Stimulated activated CD8-positive, alpha-beta memory T cell treated with anti-CD3 and anti-CD28 coated beads, Interleukin-2, amount 100 ng/mL, for 48 hours (primary cell): ENCODE measurements around the gene GGTA1.
A peak's percentile ranks its signal among the peaks of the same experiment; 100 is the strongest.

Source experiments
- DNase-seq, 2 donors: peaks; one replicate each; pipeline ENCODE4 v3.0.0-alpha.2; 2020; ENCODE audit warnings: low read depth in 2 of 2

The GGTA1 gene

DNA sequence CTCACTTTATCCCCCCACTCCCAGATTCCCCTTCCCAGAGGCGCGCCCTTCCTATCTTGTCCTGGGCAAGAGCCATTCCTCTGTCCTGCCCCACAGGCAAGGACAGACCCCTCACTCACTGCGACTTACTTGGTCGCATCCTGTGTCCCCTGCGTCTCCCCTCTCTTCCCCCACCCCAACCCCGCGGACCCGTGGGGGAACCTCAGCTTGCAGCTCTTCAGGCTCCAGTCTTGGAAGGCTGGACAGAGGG lies 542 bp downstream of the GGTA1 start:
- DNase-seq: no peak

- no peak for DNase-seq
These were observed 1.0 kb downstream of the GGTA1 start for GRCh38 chr9:121498487-121499176.

DNA sequence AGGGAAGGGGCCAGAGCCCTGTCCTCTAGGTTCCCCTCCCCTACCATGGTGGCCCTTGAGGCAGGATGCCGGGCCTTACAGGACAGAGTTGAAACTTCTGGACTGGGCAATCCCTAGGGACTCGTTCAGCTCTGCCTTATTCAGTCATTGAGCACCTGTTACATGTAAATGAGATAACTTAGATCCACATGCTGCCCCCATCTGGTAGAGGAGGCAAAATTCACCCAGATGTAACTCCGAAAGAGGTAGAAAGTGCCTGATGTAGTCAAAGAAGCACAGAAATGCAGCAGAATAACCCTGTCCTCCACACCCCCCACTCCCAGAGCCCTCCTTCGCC lies 1.5 kb downstream of the GGTA1 start:
- no peak for DNase-seq

DNA sequence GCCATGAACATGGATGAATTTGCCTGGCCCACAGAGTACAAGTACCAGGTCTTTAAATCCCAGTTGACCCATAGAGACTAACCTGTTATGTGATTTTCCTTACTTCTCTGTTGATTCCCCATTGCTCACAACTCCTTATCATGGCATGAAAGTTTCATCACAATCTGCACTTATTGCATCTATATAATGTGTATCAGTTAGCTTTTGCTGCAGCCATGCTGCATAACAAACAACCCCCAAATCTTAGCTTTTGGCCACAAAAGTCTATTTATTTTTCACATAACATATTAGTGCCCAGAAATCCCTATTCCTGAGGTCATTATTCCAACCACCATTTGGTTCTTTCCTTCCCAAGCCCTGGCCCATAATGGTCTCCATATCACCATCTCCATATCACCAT lies 3.7 kb downstream of the GGTA1 start:
- DNase-seq: no peak

DNA sequence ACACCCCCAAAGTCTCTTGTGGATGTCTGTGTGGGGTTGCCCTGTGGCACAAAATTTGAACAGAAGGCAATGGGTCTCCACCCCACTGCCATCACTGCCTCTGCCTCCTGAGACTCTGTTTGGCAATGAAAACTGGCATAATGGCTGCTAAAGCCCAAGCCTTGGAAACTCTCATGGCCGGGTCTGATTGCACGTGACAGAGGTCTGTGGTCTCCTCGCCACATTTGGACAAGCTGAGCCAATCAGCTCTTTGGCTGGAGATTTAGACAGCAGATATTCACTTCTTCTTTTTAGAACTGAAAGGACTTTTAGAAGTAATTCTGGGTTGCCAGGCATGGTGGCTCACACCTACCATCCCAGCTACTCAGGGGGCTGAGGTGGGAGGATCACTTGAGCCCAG lies 5.5 kb downstream of the GGTA1 start:
- no peak for DNase-seq

DNA sequence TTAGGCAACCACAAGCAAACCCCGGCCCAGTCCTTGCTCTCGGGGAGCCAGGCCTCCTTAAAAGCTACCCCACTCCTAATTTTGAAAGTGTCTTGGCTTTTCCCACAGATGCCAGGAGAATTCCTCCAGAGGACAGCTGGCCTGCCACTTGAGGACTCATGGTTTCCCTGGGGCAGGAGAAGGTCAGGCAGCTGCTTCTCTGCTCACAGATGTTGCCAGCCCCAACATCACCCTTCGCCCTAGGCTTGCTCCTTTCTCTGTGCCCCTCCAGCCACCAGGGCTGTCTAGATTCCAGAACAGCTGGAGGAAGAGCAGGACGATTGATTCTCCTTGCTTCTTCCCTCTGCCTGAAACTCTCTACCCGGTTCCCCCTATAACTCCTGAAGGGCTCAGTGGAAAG lies 8.5 kb downstream of the GGTA1 start:
- no peak for DNase-seq

DNA sequence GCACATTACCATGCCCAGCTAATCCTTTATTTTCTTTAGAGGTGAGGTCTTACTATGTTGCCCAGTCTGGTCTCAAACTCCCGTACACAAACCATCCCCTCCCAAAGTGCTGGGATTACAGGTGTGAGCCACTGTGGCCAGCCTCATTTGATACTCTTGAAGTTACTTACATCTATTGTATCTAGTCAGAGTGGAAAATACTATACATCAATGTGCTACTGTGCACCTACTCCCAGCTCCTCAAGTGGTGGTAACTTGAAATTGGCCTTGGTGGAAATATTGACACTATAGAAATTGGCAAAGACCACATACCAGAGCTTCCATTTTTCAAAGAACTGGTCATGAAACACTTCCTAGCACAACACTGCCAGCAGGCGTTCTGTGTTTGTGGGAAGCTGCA lies 10.3 kb downstream of the GGTA1 start:
- no peak for DNase-seq

DNA sequence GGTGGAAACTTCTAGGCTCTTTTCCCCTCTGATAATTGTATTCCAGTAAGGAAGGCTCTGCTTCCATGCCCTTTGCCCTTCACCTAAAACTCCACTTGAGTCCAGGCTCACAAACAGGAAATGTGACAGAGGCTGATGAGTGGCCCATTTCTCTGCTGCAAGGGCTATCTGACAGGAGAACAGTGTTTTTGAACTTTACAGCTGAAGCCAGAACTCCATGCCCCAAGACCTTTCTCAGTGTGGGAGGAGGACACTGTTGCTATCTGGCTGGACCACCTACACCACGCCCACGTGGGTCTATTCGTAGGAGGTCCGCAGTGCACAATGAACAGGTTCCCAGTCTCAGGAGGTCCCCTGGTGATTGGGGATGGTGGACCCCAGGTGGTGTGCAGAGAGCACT lies 13.6 kb downstream of the GGTA1 start:
- no peak for DNase-seq

DNA sequence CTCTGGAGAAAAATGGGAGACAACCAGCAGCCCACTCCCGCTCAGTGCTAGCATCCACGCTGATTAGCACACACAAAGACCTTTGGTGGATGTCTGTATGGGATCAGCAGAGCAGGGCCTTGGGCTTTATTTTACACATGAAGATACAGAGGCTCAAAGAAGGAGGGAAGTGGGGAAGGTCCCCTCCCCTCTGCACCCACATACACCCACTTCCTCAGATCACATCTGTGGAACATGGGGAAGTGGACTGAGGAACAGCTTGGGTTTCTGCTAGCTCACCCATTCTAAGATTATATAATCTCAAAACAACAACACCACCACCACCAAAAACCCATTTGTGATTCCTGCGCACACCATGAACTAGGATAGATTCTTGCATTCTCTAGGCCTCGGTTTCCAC lies 14.0 kb downstream of the GGTA1 start:
- DNase-seq: no peak

- no peak for DNase-seq
These were observed 14.8 kb downstream of the GGTA1 start for GRCh38 chr9:121484651-121485446.

- no peak for DNase-seq
These were observed 16.1 kb downstream of the GGTA1 start for GRCh38 chr9:121483473-121484031.

GRCh38 chr9:121483049-121483448 lies 16.6 kb downstream of the GGTA1 start:
- DNase-seq: no peak

GRCh38 chr9:121478816-121479676 lies 20.6 kb downstream of the GGTA1 start:
- DNase-seq: no peak

GRCh38 chr9:121476156-121476555 lies 23.5 kb downstream of the GGTA1 start:
- no peak for DNase-seq

- DNase-seq: no peak
These were observed 25.3 kb downstream of the GGTA1 start for GRCh38 chr9:121474231-121474947.

- no peak for DNase-seq
These were observed 26.4 kb downstream of the GGTA1 start for GRCh38 chr9:121473229-121473628.

GRCh38 chr9:121472446-121472845 lies 27.2 kb downstream of the GGTA1 start:
- DNase-seq: no peak

- no peak for DNase-seq
These were observed 33.5 kb downstream of the GGTA1 start for GRCh38 chr9:121466142-121466541.

DNA sequence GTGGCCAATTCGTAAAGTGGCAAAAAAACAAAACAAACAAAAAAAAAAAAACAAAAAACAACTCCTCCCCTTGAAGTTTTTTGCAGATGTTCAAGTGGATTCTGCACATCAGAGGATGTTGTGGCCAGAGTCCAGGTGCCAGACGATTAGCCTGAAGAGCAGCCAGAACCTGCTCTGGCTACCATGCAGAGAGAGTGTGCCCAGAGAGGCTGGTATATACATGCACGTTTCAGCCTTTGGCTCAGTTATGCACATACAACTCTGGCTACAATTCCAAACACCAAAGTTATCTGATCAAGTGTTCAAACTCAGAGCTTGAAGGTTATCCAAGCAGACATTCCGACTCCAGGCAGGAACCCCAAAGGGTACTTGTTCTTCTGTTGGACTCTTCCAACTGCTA lies 34.7 kb downstream of the GGTA1 start:
- no peak for DNase-seq

DNA sequence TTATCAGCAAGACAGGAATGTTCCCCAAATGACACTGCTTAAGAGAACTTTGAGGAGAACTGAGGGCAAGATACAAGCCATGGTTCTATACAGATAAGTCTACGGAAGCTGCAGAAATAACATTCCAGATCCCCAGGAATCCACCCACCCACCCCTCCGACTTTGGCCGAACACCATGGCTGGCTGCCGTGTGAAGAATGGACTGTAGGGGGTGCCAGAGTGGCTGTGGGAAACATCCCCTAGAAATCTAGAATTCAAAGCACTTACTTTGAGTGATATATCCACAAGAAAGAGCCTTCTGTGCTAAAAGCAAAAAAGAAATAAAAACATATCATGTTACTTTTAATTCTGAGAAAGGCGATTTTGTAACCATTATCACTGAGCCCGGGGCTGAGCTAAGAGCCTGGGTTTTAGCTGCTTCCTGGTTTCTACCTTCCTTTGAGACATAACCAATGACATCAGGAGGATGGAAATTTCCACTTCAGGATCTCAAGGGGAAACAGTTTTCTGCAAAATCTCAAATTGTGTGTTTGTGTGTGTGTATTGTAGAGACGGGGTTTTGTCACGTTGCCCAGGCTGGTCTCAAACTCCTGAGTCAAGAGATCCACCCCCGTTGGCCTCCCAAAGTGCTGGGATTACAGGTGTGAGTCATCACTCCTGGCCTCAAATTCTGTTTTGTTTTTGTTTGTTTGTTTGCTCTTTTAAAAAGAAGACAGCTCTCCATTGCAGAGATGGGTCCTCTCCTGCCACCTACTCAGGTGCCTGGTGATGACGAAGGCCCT lies 36.4 kb downstream of the GGTA1 start:
- peak in 1 of 2 donors; percentile 6 for DNase-seq

DNA sequence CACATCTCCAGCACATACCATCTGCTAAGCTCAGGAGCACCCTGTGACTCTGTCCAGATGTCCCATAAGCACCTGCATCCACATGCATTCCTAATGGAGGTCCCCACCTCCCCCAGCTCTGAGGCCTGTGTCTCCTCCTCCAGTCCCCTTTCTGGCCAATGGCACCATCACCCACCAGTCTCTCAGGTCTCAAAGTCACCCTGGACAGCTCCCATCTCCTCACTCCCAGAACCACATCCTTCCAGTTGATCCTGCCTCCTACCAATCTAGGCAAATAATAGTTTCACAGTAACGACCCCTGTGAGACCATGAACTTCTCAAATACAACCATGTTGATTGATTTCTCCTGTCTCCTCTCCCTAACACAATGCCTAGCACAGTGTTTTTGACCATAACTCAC lies 40.1 kb downstream of the GGTA1 start:
- no peak for DNase-seq
